Activated T-helper 2 cell treated with anti-CD3 and anti-CD28 coated beads, Interferon-gamma antibody, Interleukin-2, Interleukin-4, amounts not matched to agents 10 μg/mL and 5 μg/mL and 100 μg/mL, durations not matched to agents 14 hours and 24 hours and 36 hours (primary cell): ENCODE results near the gene BACH1. TPM values are rescaled to one million over a fixed set of nuclear protein-coding genes. Genes with fewer than 3 reads are reported as not detected.

Source experiments
- DNase-seq: peaks from one replicate; pipeline ENCODE4 v3.0.0; 2021; ENCODE audit warnings: low spot score
- H3K27ac Mint-ChIP-seq: one replicate; pipeline ENCODE4 v1.8.0; 2021; ENCODE audit warnings: mixed read lengths
- H3K27me3 Mint-ChIP-seq: one replicate; pipeline ENCODE4 v1.8.0; 2021; ENCODE audit warnings: low read depth, mixed read lengths
- H3K36me3 Mint-ChIP-seq: one replicate; pipeline ENCODE4 v1.8.0; 2021; ENCODE audit warnings: low read depth, mixed read lengths
- H3K4me1 Mint-ChIP-seq: one replicate; pipeline ENCODE4 v1.8.0; 2021; ENCODE audit warnings: low read depth, mixed read lengths
- H3K4me3 Mint-ChIP-seq: one replicate; pipeline ENCODE4 v1.8.0; 2021; ENCODE audit warnings: low read depth, mild to moderate bottlenecking, moderate library complexity, mixed read lengths
- H3K9me3 Mint-ChIP-seq: one replicate; pipeline ENCODE4 v1.8.0; 2021; ENCODE audit warnings: mixed read lengths
- intact Hi-C: fragments of 100-400 bp; cut with micrococcal nuclease; formaldehyde crosslinking; loops from one replicate; pipeline ENCODE4 v1.15.1; 2023
- total RNA-seq: library from RNA; stranded (reverse); gene quantifications from 2 replicates; pipeline ENCODE4 v1.2.3, GENCODE V29; 2022

Gene BACH1
- total RNA-seq, 1 donor from 2014 or later: 37.9 TPM

GRCh38 chr21:29321932-29322928 lies 23.5 kb downstream of the BACH1 start:
- DNase-seq: no peak
- intact Hi-C loops: no loop called here
- H3K36me3 Mint-ChIP-seq: peaks cover 55% of the 10 kb centered on the region
- no peak overlapping the region for H3K27ac Mint-ChIP-seq
- peaks cover 4% of the 10 kb centered on the region for H3K9me3 Mint-ChIP-seq
- H3K4me3 Mint-ChIP-seq: no peak overlapping the region
- peaks cover 9% of the 10 kb centered on the region for H3K4me1 Mint-ChIP-seq
- no peaks in the 10 kb centered on the region for H3K27me3 Mint-ChIP-seq

GRCh38 chr21:29323189-29323588 lies 24.5 kb downstream of the BACH1 start:
- Mint-ChIP-seq H3K36me3 (peaks cover 59% of the 10 kb centered on the region), H3K9me3 (peaks cover 4% of the 10 kb centered on the region), H3K4me1 (peaks cover 9% of the 10 kb centered on the region), H3K27ac (no peak overlapping the region), H3K4me3 (no peak overlapping the region), H3K27me3 (no peaks in the 10 kb centered on the region)
- intact Hi-C loops: no loop called here
- no peak for DNase-seq

- DNase-seq: no peak
- H3K36me3 Mint-ChIP-seq: peaks cover 50% of the 10 kb centered on the region
- H3K27me3 Mint-ChIP-seq: no peaks in the 10 kb centered on the region
- intact Hi-C loops: no loop called here
- no peaks in the 10 kb centered on the region for H3K9me3 Mint-ChIP-seq
- no peak overlapping the region for H3K4me3 Mint-ChIP-seq
- no peak overlapping the region for H3K27ac Mint-ChIP-seq
- peaks cover under 1% of the 10 kb centered on the region for H3K4me1 Mint-ChIP-seq
Measured at GRCh38 chr21:29326914-29327554, 28.3 kb downstream of the BACH1 start.

- peaks cover 12% of the 10 kb centered on the region for H3K4me1 Mint-ChIP-seq
- no peak overlapping the region for H3K4me3 Mint-ChIP-seq
- H3K9me3 Mint-ChIP-seq: no peaks in the 10 kb centered on the region
- DNase-seq: no peak
- no peaks in the 10 kb centered on the region for H3K27me3 Mint-ChIP-seq
- H3K36me3 Mint-ChIP-seq: peaks cover 41% of the 10 kb centered on the region
- H3K27ac Mint-ChIP-seq: no peak overlapping the region
- intact Hi-C loops: no loop called here
Measured at GRCh38 chr21:29329406-29329805, 30.7 kb downstream of the BACH1 start.

DNA sequence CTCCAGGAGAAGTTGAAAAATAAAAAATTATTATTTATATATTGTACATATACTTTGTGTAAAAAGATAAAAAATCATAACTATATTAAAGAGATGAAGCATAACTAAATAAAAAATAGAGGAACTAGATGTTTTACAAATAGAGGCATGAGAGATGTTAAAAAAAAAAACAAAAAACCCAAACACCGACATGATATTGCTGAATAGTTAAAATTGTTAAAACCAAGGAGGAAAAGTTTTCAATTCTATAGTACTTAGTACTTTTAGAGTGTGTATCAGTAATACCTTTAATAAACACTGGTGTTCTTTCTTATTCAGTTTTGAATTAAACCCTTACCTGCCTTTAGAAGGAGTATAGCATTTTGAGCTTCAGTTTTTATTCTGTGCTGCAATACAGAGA lies 32.1 kb downstream of the BACH1 start:
- intact Hi-C loops: no loop called here
- Mint-ChIP-seq H3K4me3 (no peak overlapping the region), H3K36me3 (peaks cover 48% of the 10 kb centered on the region), H3K4me1 (peaks cover 19% of the 10 kb centered on the region), H3K9me3 (no peaks in the 10 kb centered on the region), H3K27me3 (no peaks in the 10 kb centered on the region), H3K27ac (no peak overlapping the region)
- no peak for DNase-seq

DNA sequence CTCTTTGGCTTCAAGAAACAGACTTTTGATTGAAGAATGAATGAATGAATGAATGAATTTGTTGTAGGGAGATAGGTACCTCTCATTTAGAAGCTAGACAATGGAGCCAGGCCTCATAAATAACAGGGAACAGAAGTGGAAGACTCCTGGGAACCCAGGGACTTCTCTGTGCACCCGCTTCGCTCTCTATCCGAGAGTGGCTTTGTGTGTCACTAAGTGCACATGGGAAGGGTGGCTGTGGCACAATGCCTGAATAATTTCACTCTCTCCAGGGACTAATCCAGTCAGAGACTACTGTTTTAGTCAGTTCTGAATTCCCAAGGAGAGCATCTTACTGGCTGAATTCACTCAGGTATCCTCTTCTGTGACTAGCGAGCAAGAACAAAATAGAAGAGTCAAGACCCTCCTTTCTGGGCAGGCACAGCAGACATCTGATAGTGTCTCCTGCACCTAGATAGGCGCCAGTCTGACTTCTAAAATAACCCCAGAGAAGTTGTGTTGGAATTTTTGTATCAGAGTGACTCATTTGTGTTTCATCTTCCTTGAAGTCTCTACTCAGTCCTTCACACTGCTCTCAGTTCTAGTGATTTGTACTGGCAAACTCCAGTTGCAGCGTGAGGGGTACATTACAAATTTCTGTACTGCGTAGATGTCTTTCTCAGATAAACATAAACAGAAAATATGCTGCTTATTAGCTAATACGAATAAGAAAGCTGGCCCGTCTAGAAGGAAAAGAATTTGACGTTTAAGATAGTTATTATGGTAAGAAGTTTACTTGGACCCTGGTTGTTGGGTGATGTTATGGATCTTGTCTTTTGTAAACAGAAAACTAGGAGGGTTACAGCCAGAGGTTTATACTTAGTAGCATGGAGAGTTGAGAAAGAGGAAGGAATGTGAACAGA lies 34.0 kb downstream of the BACH1 start:
- no peak overlapping the region for H3K4me3 Mint-ChIP-seq

DNA sequence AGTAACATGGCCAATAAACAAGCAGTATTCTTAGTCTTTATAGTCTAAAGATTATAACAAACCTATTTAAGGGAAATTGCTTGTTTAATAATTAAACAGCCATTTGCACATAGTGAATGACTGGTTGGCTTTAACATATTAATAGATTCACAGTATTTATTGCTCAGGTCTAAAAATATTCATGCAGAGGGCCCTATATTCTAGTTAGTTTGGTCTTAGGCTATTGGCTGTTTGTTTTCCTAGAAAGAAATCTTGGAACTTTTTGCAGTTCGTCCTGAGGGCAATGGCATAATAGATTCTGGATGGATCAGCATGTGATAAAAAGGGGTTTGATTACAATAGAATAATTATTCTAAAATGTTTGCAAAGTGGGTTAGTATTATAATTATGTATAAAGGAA lies 34.7 kb downstream of the BACH1 start:
- H3K9me3 Mint-ChIP-seq: no peaks in the 10 kb centered on the region
- no peak overlapping the region for H3K4me3 Mint-ChIP-seq
- H3K36me3 Mint-ChIP-seq: peaks cover 32% of the 10 kb centered on the region
- no peak overlapping the region for H3K27ac Mint-ChIP-seq
- no peaks in the 10 kb centered on the region for H3K27me3 Mint-ChIP-seq
- DNase-seq: no peak
- intact Hi-C loops: no loop called here
- peaks cover 21% of the 10 kb centered on the region for H3K4me1 Mint-ChIP-seq

More for the DNA sequence above, 34.0 kb downstream of the BACH1 start:
- Mint-ChIP-seq H3K27me3 (no peaks in the 10 kb centered on the region), H3K9me3 (no peaks in the 10 kb centered on the region), H3K36me3 (peaks cover 33% of the 10 kb centered on the region), H3K4me1 (peaks cover 21% of the 10 kb centered on the region), H3K27ac (peak overlapping the region; percentile 28)
- no peak for DNase-seq
- intact Hi-C loops: no loop called here

DNA sequence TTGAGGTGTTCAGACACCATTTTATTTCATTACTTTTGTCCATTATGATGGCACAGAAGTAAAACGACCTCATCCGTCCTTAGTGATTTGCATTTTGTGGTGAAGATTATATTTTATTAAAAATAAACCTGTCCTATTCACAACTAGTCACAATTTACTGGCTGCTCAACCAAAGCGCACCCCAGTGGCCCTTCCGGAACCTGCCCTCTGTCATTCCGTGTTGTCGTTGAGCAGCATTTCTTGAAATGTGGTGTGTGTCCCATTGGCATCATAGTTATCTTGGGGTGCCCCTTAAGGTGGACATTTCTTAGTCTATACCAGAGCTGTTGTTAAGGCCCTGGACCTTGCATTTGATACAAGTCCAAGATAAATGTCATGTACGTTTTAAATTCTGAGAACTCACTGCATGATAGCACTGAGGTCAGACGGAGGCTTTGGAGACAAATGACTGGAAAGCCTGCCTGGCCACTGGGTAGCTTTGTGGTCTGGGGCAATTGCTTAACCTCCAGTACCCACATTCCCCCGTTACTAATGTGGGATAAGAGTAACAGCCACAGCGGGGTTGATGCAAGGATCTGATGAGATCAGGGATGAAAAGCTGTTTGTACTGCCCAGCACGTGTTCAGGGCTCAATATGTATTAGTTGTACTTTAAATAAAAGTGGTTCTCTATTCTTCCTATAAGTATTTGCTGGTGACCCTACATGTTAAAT lies 36.2 kb downstream of the BACH1 start:
- peaks cover 26% of the 10 kb centered on the region for H3K36me3 Mint-ChIP-seq
- no peak overlapping the region for H3K4me3 Mint-ChIP-seq
- DNase-seq: no peak
- H3K27ac Mint-ChIP-seq: peak overlapping the region; percentile 3
- no peaks in the 10 kb centered on the region for H3K27me3 Mint-ChIP-seq
- H3K4me1 Mint-ChIP-seq: peaks cover 25% of the 10 kb centered on the region
- H3K9me3 Mint-ChIP-seq: no peaks in the 10 kb centered on the region
- intact Hi-C loops: loop anchor here (5.0 kb wide), 1 partner anchor 37 kb away; no protein-coding TSS in a partner anchor

DNA sequence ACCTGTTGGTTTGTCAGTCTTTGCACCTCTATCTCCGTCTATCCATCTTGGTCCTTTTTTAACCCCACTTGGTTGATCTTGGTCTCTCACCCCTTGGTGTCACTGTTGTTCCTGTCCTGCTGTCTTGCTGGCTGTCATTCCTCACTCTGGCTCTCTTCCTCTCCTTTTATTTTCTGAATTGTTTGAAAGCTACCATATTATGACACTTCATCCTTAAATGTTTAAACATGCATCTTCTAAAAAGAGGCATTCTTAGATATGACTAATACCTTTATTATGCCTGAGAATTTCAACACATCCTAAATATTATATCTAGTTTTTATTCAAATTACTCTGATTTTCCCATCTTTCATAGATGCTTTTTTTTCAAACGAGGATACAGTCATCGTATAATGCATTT lies 37.0 kb downstream of the BACH1 start:
- peaks cover 31% of the 10 kb centered on the region for H3K36me3 Mint-ChIP-seq
- intact Hi-C loops: loop anchor here (5.0 kb wide), 1 partner anchor 37 kb away; no protein-coding TSS in a partner anchor
- no peaks in the 10 kb centered on the region for H3K9me3 Mint-ChIP-seq

GRCh38 chr21:29338256-29338655 lies 39.5 kb downstream of the BACH1 start:
- Mint-ChIP-seq H3K4me1 (peaks cover 37% of the 10 kb centered on the region), H3K27ac (no peak overlapping the region), H3K4me3 (no peak overlapping the region), H3K27me3 (no peaks in the 10 kb centered on the region), H3K9me3 (no peaks in the 10 kb centered on the region), H3K36me3 (peaks cover 27% of the 10 kb centered on the region)
- no peak for DNase-seq
- intact Hi-C loops: loop anchor here (5.0 kb wide), 1 partner anchor 34 kb away; no protein-coding TSS in a partner anchor

More for the DNA sequence above, 37.0 kb downstream of the BACH1 start:
- Mint-ChIP-seq H3K27ac (no peak overlapping the region), H3K4me1 (peaks cover 31% of the 10 kb centered on the region), H3K27me3 (no peaks in the 10 kb centered on the region), H3K4me3 (no peak overlapping the region)
- DNase-seq: no peak

- DNase-seq: no peak
- Mint-ChIP-seq H3K27me3 (no peaks in the 10 kb centered on the region), H3K36me3 (peaks cover 30% of the 10 kb centered on the region), H3K27ac (no peak overlapping the region), H3K9me3 (no peaks in the 10 kb centered on the region), H3K4me1 (peaks cover 42% of the 10 kb centered on the region), H3K4me3 (no peak overlapping the region)
- intact Hi-C loops: no loop called here
Measured at GRCh38 chr21:29340228-29340627, 41.5 kb downstream of the BACH1 start.
